ENCODE results near the gene KIAA0513.

DNA sequence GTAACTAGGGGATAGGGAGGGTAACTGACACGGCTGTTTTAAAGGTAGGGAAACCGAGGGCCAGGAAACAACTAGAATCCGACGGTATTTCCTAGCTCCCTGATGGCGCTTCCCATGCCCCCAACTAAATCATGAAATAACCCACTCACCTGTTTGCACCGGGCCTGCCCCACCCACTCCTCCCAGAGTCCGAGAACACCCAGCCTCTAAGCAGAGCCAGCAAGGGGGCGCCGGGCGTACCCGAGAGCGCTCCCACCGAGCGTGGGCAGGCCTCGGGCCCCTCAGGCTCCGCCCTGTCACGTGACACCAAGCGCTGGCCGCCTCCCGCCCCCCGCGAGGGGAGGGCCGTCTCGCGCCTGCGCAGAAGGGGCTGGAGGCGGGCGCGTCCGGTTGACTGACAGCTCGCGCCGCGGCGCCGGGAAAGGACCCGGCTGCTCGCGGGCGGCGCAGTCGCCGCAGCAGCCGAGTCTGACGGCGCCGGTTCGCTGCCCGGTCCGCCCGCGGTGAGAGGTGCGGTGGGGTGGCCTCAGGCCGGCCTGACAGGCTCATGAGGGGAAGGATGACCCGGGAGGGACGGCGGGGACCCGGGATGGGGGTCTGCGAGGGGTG, at the start of gene KIAA0513:
- TF ChIP-seq, protein P1, sequence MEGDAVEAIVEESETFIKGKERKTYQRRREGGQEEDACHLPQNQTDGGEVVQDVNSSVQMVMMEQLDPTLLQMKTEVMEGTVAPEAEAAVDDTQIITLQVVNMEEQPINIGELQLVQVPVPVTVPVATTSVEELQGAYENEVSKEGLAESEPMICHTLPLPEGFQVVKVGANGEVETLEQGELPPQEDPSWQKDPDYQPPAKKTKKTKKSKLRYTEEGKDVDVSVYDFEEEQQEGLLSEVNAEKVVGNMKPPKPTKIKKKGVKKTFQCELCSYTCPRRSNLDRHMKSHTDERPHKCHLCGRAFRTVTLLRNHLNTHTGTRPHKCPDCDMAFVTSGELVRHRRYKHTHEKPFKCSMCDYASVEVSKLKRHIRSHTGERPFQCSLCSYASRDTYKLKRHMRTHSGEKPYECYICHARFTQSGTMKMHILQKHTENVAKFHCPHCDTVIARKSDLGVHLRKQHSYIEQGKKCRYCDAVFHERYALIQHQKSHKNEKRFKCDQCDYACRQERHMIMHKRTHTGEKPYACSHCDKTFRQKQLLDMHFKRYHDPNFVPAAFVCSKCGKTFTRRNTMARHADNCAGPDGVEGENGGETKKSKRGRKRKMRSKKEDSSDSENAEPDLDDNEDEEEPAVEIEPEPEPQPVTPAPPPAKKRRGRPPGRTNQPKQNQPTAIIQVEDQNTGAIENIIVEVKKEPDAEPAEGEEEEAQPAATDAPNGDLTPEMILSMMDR (IDR thresholded peaks at IDR 0.05): peak in 2 of 5 experiments; percentile 41 to 54
- TF ChIP-seq POLR2A (IDR thresholded peaks at IDR 0.05): peak; percentile 96 to 99

Measured in tibial nerve (tissue), 3 donors.